SK-N-SH treated with all-trans-retinoic acid at 6 μM for 48 hours (cell line): ENCODE measurements around the gene RBM38.

Experiments
- ATAC-seq: fragments of 200-7000 bp; cut with Tn5 transposase; 3 replicates; pipeline ENCODE4 v1.9.1; 2020; ENCODE audit warnings: mild to moderate bottlenecking, moderate library complexity
- SNAI2 ChIP-seq: fragments of 250-450 bp; sonication (Bioruptor Pico); IDR thresholded peaks from 2 replicates; pipeline ENCODE4 v1.5.0; 2020; ENCODE audit warnings: mild to moderate bottlenecking, moderate library complexity
- ZFP3 ChIP-seq: fragments of 250-450 bp; sonication (Bioruptor Pico); IDR thresholded peaks from 2 replicates; pipeline ENCODE4 v1.5.0; 2020; ENCODE audit warnings: mild to moderate bottlenecking, moderate library complexity
- ZNF8 ChIP-seq: fragments of 450-650 bp; formaldehyde crosslinking; IDR thresholded peaks from 2 replicates; pipeline ENCODE4 v1.5.0; 2020; ENCODE audit warnings: mild to moderate bottlenecking, moderate library complexity

Gene RBM38

DNA sequence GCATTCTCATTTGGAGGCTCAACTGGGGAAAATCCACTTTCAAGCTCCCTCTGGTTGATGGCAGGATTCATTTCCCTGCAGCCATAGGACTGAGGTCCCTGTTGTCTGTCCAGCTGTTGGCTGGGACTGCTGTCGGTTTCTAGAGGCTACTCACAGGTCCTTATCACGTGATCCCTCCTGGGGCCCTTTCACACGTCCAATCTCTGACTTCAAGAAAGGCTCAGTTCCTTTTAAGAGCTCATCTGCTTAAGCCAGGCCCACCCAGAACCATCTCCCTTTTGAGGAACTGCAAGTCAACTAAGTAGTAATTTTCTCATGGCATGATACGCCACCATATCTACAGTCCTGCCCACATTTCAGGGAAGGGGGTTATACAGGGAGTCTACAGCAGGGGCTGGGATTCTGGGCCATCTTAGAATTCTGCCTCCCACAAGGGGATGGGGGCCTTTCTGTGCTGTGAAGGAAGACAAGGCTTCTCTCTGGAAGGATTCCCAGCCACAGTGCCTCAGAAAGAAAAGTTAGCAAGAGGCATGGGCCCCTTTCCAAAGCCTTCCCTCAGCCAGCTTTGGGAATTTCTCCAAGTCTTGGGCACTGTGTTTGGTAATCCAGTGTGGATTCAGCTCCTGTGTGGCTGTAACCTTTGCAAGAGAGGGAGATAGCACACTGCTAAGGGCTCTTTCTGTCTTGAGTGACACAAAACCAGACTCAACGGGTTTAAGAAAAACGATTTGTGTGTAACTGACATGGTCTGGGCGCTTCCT is 67.4 kb downstream of the RBM38 start:
- TF ChIP-seq SNAI2 (CRISPR knock-in tag) (no peak), ZFP3 (no peak), ZNF8 (no peak)
- no peak for ATAC-seq
